NCI-H526 treated with DMSO at 0.1 percent for 48 hours (cell line): ENCODE measurements around the gene SUGP2.

ENCODE experiments used
- DNase-seq: peaks from one replicate; lab custom pipeline; 2025; lab: John Stamatoyannopoulos, UW

Gene SUGP2

GRCh38 chr19:18951721-18952281 lies 81.5 kb downstream of the SUGP2 start:
- DNase-seq: no peak

- DNase-seq: no peak
Measured at GRCh38 chr19:18949858-18950257, 83.5 kb downstream of the SUGP2 start.

- no peak for DNase-seq
Measured at GRCh38 chr19:18948976-18949356, 84.4 kb downstream of the SUGP2 start.

- no peak for DNase-seq
Measured at GRCh38 chr19:18948075-18948975, 85.0 kb downstream of the SUGP2 start.

GRCh38 chr19:18946918-18947317 lies 86.4 kb downstream of the SUGP2 start:
- DNase-seq: no peak

- no peak for DNase-seq
Measured at GRCh38 chr19:18946335-18946734, 87.0 kb downstream of the SUGP2 start.

- no peak for DNase-seq
Measured at GRCh38 chr19:18945297-18945696, 88.0 kb downstream of the SUGP2 start.

- DNase-seq: no peak
Measured at GRCh38 chr19:18943465-18943864, 89.9 kb downstream of the SUGP2 start.

- DNase-seq: no peak
Measured at GRCh38 chr19:18942692-18943091, 90.6 kb downstream of the SUGP2 start.

- no peak for DNase-seq
Measured at GRCh38 chr19:18941628-18942354, 91.5 kb downstream of the SUGP2 start.
